HG02623 (cell line): Measurements from ENCODE around the gene TRPV5.

ENCODE experiments used
- ATAC-seq: cut with Tn5 transposase; IDR thresholded peaks from one replicate; pipeline ENCODE4 v1.9.1; 2021; ENCODE audit warnings: moderate library complexity; ENCODE audit not compliant: unreplicated experiment

TRPV5 gene

GRCh38 chr7:142873281-142873784, 60.2 kb downstream of the TRPV5 start:
- no peak for ATAC-seq

GRCh38 chr7:142872106-142872675, 61.4 kb downstream of the TRPV5 start:
- ATAC-seq: no peak

GRCh38 chr7:142871260-142872105, 62.1 kb downstream of the TRPV5 start:
- no peak for ATAC-seq

- ATAC-seq: no peak
These were observed 62.8 kb downstream of the TRPV5 start for GRCh38 chr7:142870566-142871259.

GRCh38 chr7:142870147-142870559, 63.4 kb downstream of the TRPV5 start:
- no peak for ATAC-seq

GRCh38 chr7:142869434-142869833, 64.1 kb downstream of the TRPV5 start:
- no peak for ATAC-seq

- no peak for ATAC-seq
These were observed 64.5 kb downstream of the TRPV5 start for GRCh38 chr7:142868986-142869415.

- ATAC-seq: no peak
These were observed 65.2 kb downstream of the TRPV5 start for GRCh38 chr7:142868188-142868985.

GRCh38 chr7:142867398-142868187, 66.0 kb downstream of the TRPV5 start:
- no peak for ATAC-seq

GRCh38 chr7:142867097-142867378, 66.5 kb downstream of the TRPV5 start:
- ATAC-seq: no peak

GRCh38 chr7:142866361-142867096, 67.0 kb downstream of the TRPV5 start:
- ATAC-seq: no peak

GRCh38 chr7:142865766-142866165, 67.8 kb downstream of the TRPV5 start:
- ATAC-seq: no peak

GRCh38 chr7:142864980-142865747, 68.4 kb downstream of the TRPV5 start:
- no peak for ATAC-seq

- ATAC-seq: no peak
These were observed 69.5 kb downstream of the TRPV5 start for GRCh38 chr7:142863891-142864685.

GRCh38 chr7:142862786-142863400, 70.7 kb downstream of the TRPV5 start:
- no peak for ATAC-seq

- no peak for ATAC-seq
These were observed 71.2 kb downstream of the TRPV5 start for GRCh38 chr7:142862351-142862750.

GRCh38 chr7:142860968-142861367, 72.6 kb downstream of the TRPV5 start:
- no peak for ATAC-seq

GRCh38 chr7:142859829-142860228, 73.7 kb downstream of the TRPV5 start:
- no peak for ATAC-seq
